ENCODE data around the gene CLCN6. TPM values are rescaled to one million over a fixed set of nuclear protein-coding genes. Genes with fewer than 3 reads are reported as not detected.

CLCN6 gene
- total and polyA plus RNA-seq, 10 of the 15 experiments (the other 5 are each of a cell fraction or from before 2014, with no cell fraction given), result 2.2 to 20.9 (median 10.2) TPM

- ChIA-PET CTCF (no interaction called here), SMC1A (ENCODE audit: uncharacterized antibody, unreplicated experiment) (interaction anchor here (0.7 kb wide), 1 partner anchor 14 kb away, joined by 3 read pairs; no protein-coding TSS in a partner anchor), RAD21 (ENCODE audit: unreplicated experiment) (no interaction called here), POLR2A (no interaction called here)
- Histone ChIP-seq H3K27ac (ENCODE audit: control insufficient read depth, insufficient read depth) (no peak overlapping the region), H3K9me3 (replicated peaks; ENCODE audit: control insufficient read depth, insufficient read depth, low read length) (no peaks in the 10 kb centered on the region), H3K9ac (ENCODE audit: control insufficient read depth, insufficient read depth, low read length) (no peak overlapping the region), H4K20me1 (ENCODE audit: control insufficient read depth, insufficient read depth) (no peaks in the 10 kb centered on the region), H3K36me3 (ENCODE audit: control insufficient read depth in 2 of 2, insufficient read depth in 2 of 2, low read length in 1 of 2) (no peaks in the 10 kb centered on the region), H3K27me3 (replicated peaks in 1 of 2; ENCODE audit: control insufficient read depth in 2 of 2, insufficient read depth in 2 of 2, low read length in 1 of 2) (peaks cover 5 to 9% of the 10 kb centered on the region in 2 experiments), H3K4me3 (no peak overlapping the region), H2AFZ (ENCODE audit: control insufficient read depth, low read depth, low read length) (no peak overlapping the region), H3K4me1 (ENCODE audit: control insufficient read depth, insufficient read depth, low read length) (no peaks in the 10 kb centered on the region), H3K79me2 (ENCODE audit: control insufficient read depth, insufficient read depth, low read length) (no peaks in the 10 kb centered on the region), H3K4me2 (ENCODE audit: control insufficient read depth, insufficient read depth) (no peak overlapping the region)
- 0% methylated on average over 4 of the region's 6 CpGs for WGBS (ENCODE audit: insufficient coverage, insufficient replicate concordance, low lambda C conversion rate, missing lambda C conversion rate)
- TF ChIP-seq SREBF1 (IDR thresholded peaks at IDR 0.05; ENCODE audit: low read length) (no peak), JUNB (IDR thresholded peaks at IDR 0.05) (no peak), YY1 (IDR thresholded peaks at IDR 0.05; ENCODE audit: low read depth, low read length) (no peak), RELA (IDR thresholded peaks at IDR 0.05; ENCODE audit: borderline replicate concordance, partially characterized antibody) (no peak), ESRRA (IDR thresholded peaks at IDR 0.05; ENCODE audit: low read length) (no peak), SMAD5 (IDR thresholded peaks at IDR 0.05; ENCODE audit: low read depth) (no peak), NR2C2 (IDR thresholded peaks at IDR 0.05; ENCODE audit: borderline replicate concordance, control insufficient read depth, insufficient read length, low read depth) (no peak)
- in situ Hi-C loops (cut with MboI), result no loop called here
- FAIRE-seq, result no peak
- no peak for DNase-seq (ENCODE audit: low read depth, low spot score)
- intact Hi-C loops (cut with micrococcal nuclease; ENCODE audit: unreplicated experiment), result no loop called here
- no peak for ATAC-seq
- BruUV-seq (replicated peaks), result no TSS peak
Observed at GRCh38 chr1:11862890-11863289, 56.9 kb downstream of the CLCN6 start.

- Histone ChIP-seq H3K27me3 (replicated peaks in 1 of 2; ENCODE audit: control insufficient read depth in 2 of 2, insufficient read depth in 2 of 2, low read length in 1 of 2) (peaks cover 0 to 1% of the 10 kb centered on the region in 2 experiments; a peak in 1 of 4 replicates), H4K20me1 (ENCODE audit: control insufficient read depth, insufficient read depth) (no peaks in the 10 kb centered on the region), H3K9me3 (replicated peaks; ENCODE audit: control insufficient read depth, insufficient read depth, low read length) (no peaks in the 10 kb centered on the region), H3K9ac (ENCODE audit: control insufficient read depth, insufficient read depth, low read length) (no peak overlapping the region), H3K27ac (ENCODE audit: control insufficient read depth, insufficient read depth) (no peak overlapping the region), H3K4me1 (ENCODE audit: control insufficient read depth, insufficient read depth, low read length) (no peaks in the 10 kb centered on the region), H3K36me3 (ENCODE audit: control insufficient read depth in 2 of 2, insufficient read depth in 2 of 2, low read length in 1 of 2) (no peaks in the 10 kb centered on the region), H3K4me2 (ENCODE audit: control insufficient read depth, insufficient read depth) (no peak overlapping the region), H2AFZ (ENCODE audit: control insufficient read depth, low read depth, low read length) (no peak overlapping the region), H3K79me2 (ENCODE audit: control insufficient read depth, insufficient read depth, low read length) (no peaks in the 10 kb centered on the region), H3K4me3 (no peak overlapping the region)
- no peak for FAIRE-seq
- in situ Hi-C loops (cut with MboI), result no loop called here
- DNase-seq (ENCODE audit: low read depth, low spot score), result no peak
- BruUV-seq (replicated peaks), result no TSS peak
- 38% methylated on average over 13 of the region's 13 CpGs for WGBS (ENCODE audit: insufficient coverage, insufficient replicate concordance, low lambda C conversion rate, missing lambda C conversion rate)
- intact Hi-C loops (cut with micrococcal nuclease; ENCODE audit: unreplicated experiment), result no loop called here
- RAD21 ChIA-PET (ENCODE audit: unreplicated experiment), result no interaction called here
- SMC1A ChIA-PET (ENCODE audit: uncharacterized antibody, unreplicated experiment), result interaction anchor here (0.8 kb wide), 1 partner anchor 24 kb away, joined by 3 read pairs; no protein-coding TSS in a partner anchor
- CTCF ChIA-PET, result interaction anchor here (1.5 kb wide), 1 partner anchor 30 kb away, joined by 4 read pairs; no protein-coding TSS in a partner anchor
- POLR2A ChIA-PET, result interaction anchor here (0.7 kb wide), 1 partner anchor 70 kb away, joined by 5 read pairs; no protein-coding TSS in a partner anchor
- ATAC-seq, result no peak
- TF ChIP-seq NR2C2 (IDR thresholded peaks at IDR 0.05; ENCODE audit: borderline replicate concordance, control insufficient read depth, insufficient read length, low read depth), result no peak
- TF ChIP-seq HDAC6 (IDR thresholded peaks at IDR 0.05; ENCODE audit: unreplicated experiment), result no peak
- TF ChIP-seq NFYA (IDR thresholded peaks at IDR 0.05; ENCODE audit: borderline replicate concordance, low read depth, low read length), result no peak
- TF ChIP-seq BACH1 (IDR thresholded peaks at IDR 0.05; ENCODE audit: borderline replicate concordance), result no peak
- no peak for TF ChIP-seq BMI1 (IDR thresholded peaks at IDR 0.05; ENCODE audit: borderline replicate concordance)
- no peak for TF ChIP-seq RFX5 (IDR thresholded peaks at IDR 0.05; ENCODE audit: low read depth, low read length)
- TF ChIP-seq, protein P1, sequence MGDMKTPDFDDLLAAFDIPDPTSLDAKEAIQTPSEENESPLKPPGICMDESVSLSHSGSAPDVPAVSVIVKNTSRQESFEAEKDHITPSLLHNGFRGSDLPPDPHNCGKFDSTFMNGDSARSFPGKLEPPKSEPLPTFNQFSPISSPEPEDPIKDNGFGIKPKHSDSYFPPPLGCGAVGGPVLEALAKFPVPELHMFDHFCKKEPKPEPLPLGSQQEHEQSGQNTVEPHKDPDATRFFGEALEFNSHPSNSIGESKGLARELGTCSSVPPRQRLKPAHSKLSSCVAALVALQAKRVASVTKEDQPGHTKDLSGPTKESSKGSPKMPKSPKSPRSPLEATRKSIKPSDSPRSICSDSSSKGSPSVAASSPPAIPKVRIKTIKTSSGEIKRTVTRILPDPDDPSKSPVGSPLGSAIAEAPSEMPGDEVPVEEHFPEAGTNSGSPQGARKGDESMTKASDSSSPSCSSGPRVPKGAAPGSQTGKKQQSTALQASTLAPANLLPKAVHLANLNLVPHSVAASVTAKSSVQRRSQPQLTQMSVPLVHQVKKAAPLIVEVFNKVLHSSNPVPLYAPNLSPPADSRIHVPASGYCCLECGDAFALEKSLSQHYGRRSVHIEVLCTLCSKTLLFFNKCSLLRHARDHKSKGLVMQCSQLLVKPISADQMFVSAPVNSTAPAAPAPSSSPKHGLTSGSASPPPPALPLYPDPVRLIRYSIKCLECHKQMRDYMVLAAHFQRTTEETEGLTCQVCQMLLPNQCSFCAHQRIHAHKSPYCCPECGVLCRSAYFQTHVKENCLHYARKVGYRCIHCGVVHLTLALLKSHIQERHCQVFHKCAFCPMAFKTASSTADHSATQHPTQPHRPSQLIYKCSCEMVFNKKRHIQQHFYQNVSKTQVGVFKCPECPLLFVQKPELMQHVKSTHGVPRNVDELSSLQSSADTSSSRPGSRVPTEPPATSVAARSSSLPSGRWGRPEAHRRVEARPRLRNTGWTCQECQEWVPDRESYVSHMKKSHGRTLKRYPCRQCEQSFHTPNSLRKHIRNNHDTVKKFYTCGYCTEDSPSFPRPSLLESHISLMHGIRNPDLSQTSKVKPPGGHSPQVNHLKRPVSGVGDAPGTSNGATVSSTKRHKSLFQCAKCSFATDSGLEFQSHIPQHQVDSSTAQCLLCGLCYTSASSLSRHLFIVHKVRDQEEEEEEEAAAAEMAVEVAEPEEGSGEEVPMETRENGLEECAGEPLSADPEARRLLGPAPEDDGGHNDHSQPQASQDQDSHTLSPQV (IDR thresholded peaks at IDR 0.05), result no peak
Observed at GRCh38 chr1:11868331-11868980, 62.5 kb downstream of the CLCN6 start.
